COLO668 (cell line): ENCODE data around the gene AGTPBP1.

ENCODE experiments used
- DNase-seq: peaks from one replicate; lab custom pipeline; 2025; ENCODE audit not compliant: unreplicated experiment; lab: John Stamatoyannopoulos, UW

Gene AGTPBP1

GRCh38 chr9:85541876-85542275 lies 199.9 kb downstream of the AGTPBP1 start:
- no peak for DNase-seq

GRCh38 chr9:85536514-85536913 lies 205.2 kb downstream of the AGTPBP1 start:
- DNase-seq, result no peak

GRCh38 chr9:85536076-85536475 lies 205.7 kb downstream of the AGTPBP1 start:
- DNase-seq, result no peak

- DNase-seq, result no peak
Measured at GRCh38 chr9:85534340-85534739, 207.4 kb downstream of the AGTPBP1 start.

- no peak for DNase-seq
Measured at GRCh38 chr9:85533538-85533937, 208.2 kb downstream of the AGTPBP1 start.

- DNase-seq, result no peak
Measured at GRCh38 chr9:85530721-85531120, 211.0 kb downstream of the AGTPBP1 start.

- DNase-seq, result no peak
Measured at GRCh38 chr9:85528607-85529006, 213.1 kb downstream of the AGTPBP1 start.

- no peak for DNase-seq
Measured at GRCh38 chr9:85528142-85528541, 213.6 kb downstream of the AGTPBP1 start.

- DNase-seq, result no peak
Measured at GRCh38 chr9:85527331-85528020, 214.3 kb downstream of the AGTPBP1 start.

- DNase-seq, result no peak
Measured at GRCh38 chr9:85524531-85524930, 217.2 kb downstream of the AGTPBP1 start.

GRCh38 chr9:85523202-85523601 lies 218.6 kb downstream of the AGTPBP1 start:
- DNase-seq, result no peak

- peak; percentile 34 for DNase-seq
Measured at GRCh38 chr9:85522459-85523092, 219.2 kb downstream of the AGTPBP1 start.

- DNase-seq, result no peak
Measured at GRCh38 chr9:85521371-85522197, 220.2 kb downstream of the AGTPBP1 start.

GRCh38 chr9:85516976-85517637 lies 224.6 kb downstream of the AGTPBP1 start:
- no peak for DNase-seq

GRCh38 chr9:85516455-85516854 lies 225.3 kb downstream of the AGTPBP1 start:
- no peak for DNase-seq

GRCh38 chr9:85515021-85515420 lies 226.7 kb downstream of the AGTPBP1 start:
- DNase-seq, result no peak

GRCh38 chr9:85514256-85514655 lies 227.5 kb downstream of the AGTPBP1 start:
- DNase-seq, result no peak

- no peak for DNase-seq
Measured at GRCh38 chr9:85511746-85512145, 230.0 kb downstream of the AGTPBP1 start.

- DNase-seq, result no peak
Measured at GRCh38 chr9:85510830-85511504, 230.8 kb downstream of the AGTPBP1 start.

GRCh38 chr9:85508616-85509015 lies 233.1 kb downstream of the AGTPBP1 start:
- no peak for DNase-seq

- DNase-seq, result no peak
Measured at GRCh38 chr9:85505612-85506011, 236.1 kb downstream of the AGTPBP1 start.
